D341Med (cell line): ENCODE data around the gene FGD5.

Experiments used
- DNase-seq: peaks from one replicate; pipeline ENCODE4 v3.0.0; 2012; ENCODE audit warnings: low spot score

FGD5 gene

DNA sequence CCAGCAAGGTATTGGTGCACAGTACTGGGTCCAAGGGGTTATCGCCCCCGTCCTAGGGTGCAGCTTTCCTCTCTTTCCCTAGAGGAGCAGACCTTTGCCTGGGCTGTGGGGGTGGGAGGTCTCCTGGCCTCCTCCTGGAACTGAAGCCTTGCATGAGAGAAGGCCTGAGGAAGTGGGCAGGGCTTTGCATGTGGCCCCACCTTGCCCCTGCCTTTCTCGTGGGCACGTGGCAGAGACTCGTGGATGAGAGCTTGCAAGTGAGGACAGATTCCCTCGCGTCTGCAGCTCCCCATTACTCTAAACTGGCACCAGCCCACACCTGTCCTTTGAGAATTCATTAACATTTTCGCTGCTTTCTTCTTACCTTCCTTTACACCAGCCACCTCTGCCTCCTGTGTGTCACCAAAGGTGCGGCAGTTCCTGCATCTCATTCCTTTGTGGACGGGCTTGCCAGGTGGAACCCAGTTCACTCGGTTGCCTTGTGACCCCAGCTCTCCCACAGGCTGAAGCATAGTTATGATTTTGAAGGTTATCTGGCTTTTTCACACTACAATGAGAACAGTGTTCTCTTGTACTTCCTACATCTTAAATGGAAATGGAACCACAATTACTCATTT lies 87.7 kb downstream of the FGD5 start:
- no peak for DNase-seq

DNA sequence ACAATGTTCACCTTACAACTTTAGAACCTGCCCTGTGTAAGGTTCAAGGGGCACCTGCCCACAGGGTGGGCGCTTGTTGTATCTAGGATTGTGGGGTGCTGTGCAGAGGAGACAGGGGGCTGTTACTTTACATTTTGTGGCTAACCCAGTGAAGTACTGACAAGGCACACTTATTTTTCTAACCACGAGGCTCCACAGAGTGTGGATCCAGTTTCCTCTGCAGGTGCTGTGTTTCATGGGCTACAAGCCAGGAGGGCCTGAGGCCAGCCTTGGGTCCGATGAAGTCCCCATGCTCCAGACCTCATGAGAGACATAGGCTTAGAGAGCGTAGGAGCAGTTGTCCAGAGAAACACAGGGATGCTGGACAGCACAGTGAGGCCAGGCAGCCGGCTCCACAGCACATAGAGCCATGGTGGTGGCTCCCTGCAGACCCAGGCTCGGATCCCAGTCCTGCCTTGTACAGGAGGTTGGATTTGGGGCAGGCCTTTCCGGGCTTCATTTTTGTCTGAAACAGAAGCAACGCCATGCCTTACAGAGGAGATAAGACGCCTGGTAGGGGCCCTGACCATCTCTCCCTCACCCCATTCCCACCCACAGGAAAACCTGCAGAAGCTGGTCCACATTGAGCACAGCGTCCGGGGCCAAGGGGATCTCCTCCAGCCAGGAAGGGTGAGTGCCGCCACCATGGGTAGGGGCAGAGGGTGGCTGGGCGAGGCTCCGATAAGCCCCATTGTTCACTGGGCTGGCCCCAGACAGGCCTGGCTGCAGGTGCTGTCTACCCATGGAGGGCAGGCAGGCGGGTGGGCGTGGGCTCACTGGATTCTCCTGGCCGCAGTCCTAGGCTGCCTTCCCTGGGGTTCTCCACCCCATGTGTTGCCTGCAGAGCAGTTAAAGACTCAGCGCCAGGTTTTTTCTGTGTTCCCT lies 88.5 kb downstream of the FGD5 start:
- no peak for DNase-seq

DNA sequence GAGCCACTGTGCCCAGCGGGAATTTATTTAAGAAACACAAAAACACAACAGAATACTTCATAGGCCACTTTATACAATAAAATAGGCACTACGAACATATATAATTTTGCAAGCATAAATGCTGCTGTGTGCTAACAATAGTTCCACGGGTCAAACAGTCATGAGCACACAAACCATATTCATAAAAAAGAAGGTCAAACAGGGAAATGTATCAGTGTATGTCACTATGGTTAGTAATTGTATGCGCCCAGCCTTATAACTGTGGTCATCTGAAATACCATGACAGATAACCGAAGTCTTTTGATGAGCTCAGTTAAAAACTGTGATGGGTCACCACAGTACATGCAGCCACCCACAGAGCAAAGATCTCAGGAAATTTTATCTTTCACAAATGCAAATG lies 90.5 kb downstream of the FGD5 start:
- no peak for DNase-seq

DNA sequence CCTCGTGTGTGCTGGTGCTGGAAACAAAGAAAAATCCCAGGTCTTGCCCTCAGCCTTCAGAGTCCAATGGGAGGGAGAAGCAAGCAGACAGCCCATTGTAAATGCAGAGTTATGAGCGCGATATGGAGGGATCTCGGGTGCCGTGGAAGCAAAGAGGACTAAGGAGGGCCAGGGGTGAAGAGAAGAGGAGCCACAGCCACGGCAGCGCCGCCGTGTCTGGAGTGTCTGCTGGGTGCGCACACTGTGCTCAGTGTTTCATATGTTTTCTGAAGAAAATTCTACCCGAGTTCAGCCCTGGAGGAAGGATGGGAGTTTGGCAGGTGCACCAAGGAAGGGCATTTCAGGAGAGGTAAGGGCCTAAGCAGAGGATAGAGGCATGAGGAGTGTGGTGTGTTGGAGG lies 92.9 kb downstream of the FGD5 start:
- no peak for DNase-seq

DNA sequence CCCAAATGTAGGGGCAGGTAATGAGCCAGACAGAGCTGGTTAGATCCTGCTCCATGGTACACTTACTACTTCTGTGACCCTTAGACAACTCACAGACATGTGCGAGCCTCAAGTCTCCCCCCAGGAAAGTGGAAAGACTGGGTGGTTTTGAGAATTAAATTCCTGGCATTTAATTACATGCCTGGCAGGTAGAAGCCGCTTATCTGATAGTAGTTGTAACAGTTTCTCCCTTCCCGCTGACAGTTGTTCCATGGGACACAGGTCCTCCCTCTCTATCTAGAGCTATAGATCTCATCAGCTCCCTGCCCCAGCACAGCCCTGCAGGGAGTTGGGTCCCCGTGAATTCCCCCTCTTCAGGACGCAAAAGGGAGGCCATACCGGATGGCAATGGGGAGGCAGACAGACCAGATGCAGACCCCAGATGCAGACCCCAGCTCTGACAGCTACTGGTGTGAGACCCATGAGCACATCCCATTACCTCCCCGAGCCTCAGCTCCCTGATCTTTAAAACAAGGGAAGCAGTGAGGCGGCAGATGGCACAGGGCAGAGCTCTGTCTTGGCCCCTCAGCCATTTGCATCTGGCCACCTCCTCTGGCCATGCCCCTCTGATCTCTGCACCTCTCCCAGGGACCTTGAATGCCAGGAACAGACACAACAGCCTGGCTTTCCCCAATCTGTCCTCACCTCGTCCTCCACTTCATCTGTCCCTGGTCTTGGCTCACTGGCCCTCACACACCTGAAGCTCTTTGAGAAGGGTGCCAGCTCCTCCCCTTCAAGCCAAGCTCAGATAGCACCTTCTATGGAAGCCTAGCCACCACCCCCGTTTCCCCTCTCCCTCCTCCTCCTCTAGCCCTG lies 94.5 kb downstream of the FGD5 start:
- DNase-seq, result no peak

DNA sequence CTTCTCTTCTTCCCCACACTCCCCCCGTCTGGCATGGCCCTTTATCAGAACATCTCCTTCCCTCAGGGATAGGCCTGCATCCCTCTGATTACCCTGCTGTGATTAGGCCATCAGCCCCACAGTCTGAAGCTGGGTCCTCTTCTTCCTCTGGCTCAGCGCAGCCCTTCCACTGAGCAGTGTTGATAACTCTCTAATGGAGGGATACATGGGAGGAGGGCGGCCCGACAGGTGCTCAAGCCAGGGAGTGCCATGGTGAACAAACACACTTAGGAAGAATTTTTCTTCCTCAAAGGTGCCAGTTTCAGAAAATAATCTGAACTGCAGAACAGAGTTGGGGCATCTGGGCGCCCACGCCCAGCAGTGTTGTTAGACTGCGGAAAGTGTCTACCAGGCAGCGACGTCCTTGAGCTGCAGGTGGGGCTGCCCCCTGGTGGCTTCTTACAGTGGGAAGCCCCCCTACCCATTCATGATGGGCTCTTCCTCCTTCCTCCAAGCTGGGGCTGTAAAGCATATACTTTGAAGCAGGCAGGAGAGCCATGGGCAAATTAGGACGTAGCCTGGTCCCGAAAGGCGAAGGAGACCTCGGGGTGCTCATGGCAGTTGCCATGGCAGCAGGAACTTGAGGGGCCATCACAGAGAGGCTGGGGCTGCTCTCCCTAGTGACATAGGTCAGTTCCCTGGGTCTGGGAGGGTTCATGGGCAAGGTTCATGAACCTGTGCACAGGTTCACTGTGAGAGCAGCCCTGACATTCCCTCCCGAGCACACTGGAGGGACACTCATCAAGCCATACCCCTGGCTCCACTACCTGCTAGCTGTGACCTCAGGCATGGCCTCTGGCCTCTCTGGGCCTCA lies 95.4 kb downstream of the FGD5 start:
- no peak for DNase-seq

DNA sequence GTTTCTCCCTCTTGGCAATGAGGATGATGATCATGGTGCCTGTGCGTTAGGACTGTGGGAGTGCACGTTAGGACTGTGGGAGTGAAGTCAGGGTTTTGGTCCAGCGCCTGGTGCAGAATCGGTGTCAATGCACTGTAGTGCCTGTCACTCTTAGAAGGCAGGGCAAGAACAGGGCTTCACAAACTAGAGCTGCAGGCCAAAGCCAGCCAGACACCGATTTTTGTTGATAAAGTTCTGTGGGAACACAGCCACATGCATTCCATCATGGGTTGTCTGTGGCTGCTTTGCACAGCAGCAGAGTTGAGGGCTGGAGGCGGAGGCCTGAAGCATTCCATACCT lies 96.0 kb downstream of the FGD5 start:
- DNase-seq, result no peak

DNA sequence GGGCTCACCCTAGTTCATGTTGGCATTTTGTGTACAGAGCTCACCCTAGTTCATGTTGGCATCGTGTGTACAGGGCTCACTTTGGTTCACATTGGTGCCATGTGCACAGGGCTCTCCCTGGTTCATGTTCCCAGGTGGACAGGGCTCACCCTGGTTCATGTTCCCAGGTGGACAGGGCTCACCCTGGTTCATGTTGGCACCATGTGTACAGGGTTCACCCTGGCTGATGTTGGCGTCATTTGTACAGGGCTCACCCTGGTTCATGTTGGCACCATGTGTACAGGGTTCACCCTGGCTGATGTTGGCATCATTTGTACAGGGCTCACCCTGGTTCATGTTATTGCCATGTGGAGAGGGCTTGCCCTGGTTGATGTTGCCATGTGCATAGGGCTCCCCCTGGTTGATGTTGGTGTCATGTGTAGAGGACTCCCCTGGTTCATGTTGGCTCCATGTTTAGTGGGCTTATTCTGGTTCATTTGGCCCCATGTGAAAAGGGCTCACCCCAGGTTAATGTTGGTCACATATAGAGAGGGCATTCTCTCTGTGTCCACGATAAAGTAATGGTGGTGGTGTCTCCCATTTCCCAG lies 97.0 kb downstream of the FGD5 start:
- peak; percentile 59 for DNase-seq

DNA sequence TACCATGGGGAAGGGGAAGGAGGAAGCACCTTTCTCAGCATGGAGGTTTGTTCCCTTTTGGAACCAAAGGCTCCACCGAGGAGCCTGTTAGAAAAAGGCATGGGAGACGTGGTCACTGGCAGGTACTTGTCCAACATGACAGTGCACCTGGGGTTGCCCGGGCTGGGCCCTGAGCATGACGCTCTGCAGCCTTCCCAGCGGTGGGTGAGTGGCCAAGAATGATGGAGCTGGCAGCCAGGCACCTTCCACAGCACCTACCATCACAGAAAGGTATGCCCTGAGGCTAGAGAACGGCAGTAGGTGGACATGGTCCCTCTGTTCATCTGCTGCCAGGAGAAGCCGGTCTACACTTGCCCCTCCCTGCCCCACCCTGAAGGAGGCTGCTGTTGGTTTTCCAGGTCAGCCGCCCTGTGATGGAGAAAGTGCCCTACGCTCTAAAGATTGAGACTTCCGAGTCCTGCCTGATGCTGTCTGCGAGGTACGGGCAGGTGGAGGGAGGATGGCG lies 99.6 kb downstream of the FGD5 start:
- DNase-seq, result no peak

DNA sequence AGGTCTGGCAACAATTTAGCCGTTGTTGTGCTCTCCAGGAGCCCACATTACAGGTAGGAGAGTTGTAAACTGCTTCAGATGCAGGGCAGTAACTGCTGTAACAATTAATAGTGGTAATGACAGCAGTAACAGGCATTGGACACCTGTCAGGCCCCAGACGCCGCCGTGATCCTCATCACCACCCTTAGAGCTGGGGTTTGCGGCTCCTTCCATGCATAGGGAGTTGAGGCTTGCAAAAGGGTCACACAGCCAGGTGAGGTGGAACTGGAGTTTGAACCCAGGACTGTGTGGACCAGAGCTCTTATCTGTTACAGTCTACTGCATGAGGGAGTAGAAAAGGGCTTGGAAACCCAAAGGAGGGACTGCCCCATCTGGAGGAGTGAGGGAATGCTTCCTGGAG lies 101.8 kb downstream of the FGD5 start:
- no peak for DNase-seq

DNA sequence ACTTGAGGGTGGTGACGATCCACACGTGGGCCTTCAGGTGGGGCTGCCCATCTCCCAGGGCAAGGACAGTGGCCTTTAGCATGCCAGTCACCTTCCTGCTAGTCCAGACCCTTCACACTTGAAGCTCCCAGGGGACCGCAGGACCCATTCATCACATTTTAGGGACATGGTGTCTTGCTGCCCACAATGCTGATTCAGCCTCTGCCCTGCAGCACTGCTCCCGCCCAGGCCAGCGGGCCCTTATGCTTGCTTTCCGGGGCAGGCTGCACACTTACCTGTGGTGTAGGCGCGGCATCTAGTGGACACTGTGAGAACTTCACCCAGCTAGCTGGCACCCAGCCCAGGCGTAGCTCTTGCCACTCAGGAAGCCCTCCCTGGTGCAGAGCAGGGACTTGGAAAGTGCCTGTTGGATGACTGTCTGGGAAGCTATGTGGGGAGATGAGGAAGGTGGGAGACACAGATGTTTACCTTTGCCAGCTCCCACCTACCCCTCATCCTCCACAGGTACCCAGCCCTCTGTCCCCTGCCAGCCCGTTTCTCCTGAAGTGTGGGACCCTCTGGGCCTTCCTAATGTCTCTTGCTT lies 102.4 kb downstream of the FGD5 start:
- peak; percentile 91 for DNase-seq

DNA sequence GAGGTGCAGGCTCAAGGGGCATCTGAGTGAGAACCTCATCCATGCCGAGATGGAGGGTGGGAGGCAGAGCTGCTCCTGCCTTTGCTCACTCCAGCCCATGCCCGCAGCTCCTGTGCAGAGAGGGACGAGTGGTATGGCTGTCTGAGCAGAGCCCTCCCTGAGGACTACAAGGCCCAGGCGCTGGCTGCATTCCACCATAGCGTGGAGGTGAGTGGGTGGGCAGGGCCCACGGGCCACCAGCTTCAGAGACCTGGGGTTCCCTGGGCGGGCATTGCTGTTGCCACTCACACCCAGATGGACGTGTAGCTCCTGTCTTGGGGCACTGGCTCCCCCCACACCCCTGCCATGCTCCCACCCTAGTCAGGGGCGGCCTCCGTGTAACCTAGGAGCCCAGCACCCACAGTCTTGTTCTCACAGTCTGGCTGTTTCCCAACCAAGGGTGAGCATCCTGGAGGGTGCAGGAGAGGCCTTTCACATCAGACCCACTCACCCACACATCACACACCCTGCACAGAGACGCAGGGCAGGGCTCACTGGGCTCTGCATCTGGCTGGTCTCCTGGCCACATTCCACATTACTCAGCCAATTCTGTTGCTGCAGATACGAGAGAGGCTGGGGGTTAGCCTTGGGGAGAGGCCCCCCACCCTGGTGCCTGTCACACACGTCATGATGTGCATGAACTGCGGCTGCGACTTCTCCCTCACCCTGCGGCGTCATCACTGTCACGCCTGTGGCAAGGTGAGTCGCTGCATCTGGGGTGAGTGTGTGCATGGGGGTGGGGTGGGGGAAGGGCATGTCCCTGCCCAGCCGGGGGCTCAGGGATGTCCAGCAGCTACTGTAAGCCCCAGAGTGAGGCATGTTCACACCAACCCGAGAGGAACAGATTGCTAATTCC lies 103.3 kb downstream of the FGD5 start:
- no peak for DNase-seq

DNA sequence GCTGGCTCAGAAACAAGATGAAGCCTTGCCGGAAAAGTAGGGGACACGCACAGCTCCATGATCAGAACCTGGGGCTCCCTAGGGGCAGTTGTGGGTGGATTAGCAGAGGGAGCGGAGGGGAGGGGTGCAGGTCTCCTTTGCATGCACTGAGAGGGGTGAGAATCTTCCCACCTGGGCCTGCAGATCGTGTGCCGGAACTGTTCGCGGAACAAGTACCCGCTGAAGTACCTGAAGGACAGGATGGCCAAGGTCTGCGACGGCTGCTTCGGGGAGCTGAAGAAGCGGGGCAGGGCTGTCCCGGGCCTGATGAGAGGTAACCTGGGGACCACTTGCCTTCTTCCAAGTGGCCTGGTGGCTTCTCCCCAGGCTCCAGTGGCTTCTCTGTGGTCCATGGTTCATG lies 104.1 kb downstream of the FGD5 start:
- no peak for DNase-seq

DNA sequence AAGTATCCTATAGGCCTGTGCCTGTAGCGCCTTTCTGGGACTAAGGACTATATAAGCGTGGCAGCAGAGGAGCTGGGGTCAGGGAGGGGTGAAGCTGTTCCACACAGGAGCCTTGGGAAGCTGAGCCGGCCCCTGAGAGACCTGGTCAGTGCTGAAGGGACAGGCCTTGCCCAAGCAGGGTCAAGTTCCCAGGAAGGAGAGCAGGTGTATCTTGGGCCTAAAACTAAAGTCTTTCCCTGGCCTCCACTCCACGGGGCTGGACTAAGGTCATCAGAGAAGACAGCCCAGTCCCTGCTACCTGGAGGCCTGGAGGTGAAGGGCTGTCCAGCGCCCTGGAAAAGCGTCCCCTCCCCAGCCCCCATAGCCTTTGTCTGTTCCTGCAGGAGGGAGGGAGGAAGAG lies 104.7 kb downstream of the FGD5 start:
- no peak for DNase-seq

DNA sequence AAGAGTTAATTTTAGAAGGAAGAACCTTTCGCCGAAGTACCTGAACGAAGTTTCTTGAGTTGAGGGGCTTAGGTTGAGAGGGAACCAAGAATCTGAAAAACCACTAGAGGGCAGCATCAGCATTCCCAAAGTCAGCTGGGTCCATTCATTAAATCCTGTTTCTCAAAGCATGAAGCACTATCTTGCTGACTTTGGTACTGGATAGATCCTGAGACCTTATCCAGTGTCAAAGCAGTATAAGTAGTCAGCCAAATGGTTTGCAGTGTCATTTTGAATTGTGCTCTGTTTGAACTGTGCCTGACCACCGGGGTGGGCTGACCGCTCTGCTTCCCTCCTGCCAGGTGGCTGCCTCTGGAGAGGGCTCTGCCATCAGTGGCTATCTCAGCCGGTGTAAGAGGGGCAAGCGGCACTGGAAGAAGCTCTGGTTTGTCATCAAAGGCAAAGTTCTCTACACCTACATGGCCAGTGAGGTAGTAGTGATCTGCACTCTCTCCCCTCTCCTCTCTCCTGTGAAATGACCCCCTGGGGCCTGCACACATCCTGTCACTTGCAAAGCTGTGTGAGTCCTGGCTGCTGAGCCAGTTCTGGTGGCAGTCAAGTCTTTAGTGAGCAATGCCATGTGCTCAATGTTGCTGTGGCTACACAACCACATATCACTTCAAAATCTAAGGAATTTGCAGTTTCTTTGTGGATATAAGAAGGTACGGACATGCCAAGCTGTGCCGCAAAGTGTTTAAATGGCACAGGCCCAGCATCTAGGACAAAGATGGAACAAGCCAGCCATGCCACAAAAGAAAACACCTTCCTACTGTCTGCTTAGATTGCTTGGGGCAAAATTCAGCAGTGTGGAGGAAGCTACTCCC lies 107.2 kb downstream of the FGD5 start:
- peak; percentile 69 for DNase-seq

DNA sequence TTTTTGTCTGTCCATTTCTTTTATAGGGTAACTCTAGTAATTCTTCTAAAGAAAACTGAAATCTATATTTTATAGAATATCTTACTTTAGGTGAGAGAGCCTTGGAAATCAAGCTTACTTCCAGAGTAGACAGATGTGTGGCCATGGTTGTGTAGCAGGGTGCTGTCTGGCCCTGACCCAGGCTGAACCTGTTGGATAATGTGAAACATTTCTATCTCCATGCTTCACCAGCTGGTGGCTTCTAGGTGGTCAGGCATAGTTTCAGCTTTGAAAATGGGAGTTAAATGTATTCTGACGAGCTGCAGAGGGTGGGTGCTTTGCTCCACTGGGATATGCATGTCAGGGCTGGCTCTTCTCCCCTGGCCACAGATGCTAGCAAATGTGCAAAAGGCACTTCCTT lies 107.8 kb downstream of the FGD5 start:
- DNase-seq, result no peak

DNA sequence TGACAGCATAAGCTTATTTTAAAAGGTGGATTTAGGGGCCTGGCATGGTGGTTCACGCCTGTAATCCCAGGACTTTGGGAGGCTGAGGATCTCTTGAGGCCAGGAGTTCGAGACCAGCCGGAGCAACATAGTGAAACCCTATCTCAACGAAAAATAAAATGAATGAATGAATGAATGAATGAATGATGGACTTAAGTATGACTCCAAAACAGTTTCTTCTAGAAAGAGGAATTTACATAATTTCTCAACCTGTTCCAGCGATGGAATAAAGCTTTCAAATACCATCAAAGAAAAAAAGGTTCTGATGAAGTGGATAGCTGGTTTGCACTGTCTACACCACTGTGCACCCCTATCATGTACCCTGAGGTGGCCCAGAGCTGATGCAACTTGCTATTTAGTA lies 108.5 kb downstream of the FGD5 start:
- DNase-seq, result no peak

DNA sequence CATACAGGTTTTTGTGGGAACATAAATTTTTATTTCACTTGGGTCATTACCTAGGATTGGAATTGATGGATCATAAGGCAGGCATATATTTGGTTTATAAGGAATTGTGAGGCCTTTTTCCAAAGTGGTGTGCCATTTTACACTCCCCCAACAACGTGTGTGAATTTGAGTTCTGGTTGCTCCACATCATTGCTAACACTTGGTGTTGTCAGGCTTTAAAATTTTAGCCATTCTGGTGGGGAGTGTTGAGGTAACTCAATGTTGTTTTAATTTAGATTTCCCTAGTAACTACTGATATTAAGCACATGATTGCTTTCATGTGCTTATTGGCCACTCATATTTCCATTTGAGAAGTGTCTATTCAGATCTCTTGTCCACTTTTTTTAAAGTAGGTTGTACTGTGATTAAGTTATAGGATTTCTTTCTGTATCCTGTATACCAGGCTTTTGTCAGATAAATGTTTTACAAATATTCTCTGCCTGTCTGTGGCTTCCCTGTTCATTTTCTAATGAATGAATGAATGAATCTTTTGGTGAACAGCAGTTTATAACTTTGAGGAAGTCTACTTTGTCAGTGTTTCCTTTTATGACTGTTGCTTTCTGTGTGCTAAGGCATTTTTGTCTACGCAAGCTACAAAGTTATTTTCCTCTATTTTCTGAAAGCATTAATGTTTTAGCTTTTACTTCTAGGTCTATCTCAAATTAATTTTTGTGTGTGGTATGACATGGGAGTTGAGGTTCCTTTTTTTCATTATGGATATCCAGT lies 110.7 kb downstream of the FGD5 start:
- no peak for DNase-seq
